Stimulated activated CD8-positive, alpha-beta memory T cell treated with anti-CD3 and anti-CD28 coated beads, Interleukin-15, amount 100 ng/mL, for 48 hours (primary cell): ENCODE results near the gene PUM2.
"Not testable (repeated sequence)": the region's sequence is repeated elsewhere in the genome, so short reads cannot be mapped to it uniquely, and the experiment has no call there.

ENCODE experiments used
- DNase-seq, 2 donors: peaks; one replicate each; pipeline ENCODE4 v3.0.0-alpha.2; 2020; ENCODE audit warnings: low read depth in 2 of 2

Gene PUM2

DNA sequence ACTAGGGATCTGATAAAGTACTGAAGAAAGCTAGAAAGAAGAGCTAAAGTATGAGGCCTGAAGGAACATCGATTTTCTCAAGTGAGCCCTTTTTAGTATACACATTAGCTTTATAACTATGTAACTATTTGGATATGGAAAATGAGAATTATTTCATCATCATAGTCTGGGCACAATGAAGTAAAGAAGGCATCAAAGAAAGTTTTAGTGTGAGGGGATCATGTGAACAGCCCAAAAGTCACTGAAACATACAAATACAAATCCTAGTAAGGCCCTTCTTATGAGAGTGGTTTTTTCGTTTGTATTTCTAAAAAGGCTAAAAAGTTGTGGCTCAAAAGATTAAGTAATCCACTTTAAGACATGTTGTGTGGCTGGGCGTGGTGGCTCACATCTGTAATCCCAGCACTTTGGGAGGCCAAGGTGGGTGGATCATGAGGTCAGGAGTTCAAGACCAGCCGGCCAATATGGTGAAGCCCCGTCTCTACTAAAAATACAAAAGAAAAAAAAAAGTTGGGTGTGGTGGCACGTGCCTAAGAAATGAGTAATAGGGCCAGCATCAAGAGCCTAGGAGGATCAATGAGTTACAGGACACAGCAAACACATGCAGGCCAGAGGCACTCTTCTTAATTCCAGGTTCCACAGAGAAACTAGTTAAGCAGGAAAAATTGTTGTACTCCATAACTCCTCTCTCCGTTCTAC is 61.9 kb downstream of the PUM2 start:
- DNase-seq: no peak

DNA sequence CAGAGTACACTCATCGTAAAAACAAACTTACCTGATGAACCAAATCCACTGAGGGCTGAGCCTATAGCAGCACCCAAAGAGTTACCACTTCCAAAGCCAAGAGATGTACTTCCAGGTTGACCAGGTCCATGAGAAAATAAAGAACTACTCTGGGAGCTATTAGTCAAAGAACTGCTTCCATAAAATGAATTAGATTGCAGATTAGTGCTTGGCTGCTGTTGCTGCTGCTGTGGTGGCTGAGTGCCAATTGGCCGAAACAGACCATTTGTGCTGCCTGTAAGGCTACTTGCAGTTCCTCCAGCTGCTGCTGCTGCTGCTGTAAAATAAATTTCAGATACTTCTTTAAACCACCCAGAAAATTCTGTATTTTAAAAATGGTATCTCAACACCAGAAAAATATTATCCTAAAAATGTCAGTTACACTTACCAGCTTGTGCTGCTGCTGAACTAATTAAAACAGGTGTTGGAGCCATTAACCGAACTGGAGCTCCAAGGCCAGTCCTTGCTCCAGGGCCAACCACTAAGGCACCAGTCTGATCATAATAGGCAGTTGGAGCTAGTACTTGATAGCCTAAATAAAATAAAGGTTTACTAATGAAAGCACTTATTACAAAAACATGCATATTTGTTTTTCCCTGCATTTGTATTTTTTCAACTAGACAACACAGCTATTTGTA is 67.6 kb downstream of the PUM2 start:
- DNase-seq: no peak

DNA sequence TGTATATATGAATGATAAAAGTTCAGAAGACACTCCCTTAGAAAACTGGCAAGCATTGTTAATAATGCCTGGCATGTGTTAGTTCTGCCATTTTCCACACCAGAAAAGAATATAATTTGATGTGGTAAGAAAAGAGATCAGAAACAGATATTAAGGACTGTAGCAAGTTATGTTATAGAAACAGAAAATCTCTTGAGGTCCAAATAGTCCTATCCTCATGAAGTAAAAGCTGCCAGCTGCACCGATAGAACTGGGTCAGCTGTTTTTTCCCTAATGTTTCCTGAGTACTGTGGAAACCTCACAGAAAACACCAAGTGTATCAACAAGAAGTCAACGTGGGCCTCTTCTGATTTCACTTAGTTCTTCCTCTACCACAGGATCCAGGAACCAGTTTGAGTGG is 68.8 kb downstream of the PUM2 start:
- DNase-seq: no peak

DNA sequence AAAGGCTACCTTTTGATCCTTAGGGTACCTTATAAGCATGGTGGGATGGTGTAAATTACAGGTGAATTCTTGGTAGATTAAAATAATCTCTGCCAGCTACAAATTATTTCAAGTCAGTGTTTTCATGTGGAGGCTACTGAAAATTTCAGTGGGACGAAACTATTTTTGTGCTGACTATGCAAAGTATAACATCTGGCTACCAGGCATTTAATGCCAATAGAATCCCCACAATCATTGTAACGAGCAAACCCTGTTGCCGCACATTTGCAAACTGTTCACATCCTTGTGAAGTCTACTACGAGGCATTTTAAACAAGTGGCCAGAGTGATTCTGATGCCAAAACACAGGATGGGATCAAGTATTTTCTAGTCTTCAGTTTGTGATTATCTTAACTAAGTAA is 77.6 kb downstream of the PUM2 start:
- no peak for DNase-seq

DNA sequence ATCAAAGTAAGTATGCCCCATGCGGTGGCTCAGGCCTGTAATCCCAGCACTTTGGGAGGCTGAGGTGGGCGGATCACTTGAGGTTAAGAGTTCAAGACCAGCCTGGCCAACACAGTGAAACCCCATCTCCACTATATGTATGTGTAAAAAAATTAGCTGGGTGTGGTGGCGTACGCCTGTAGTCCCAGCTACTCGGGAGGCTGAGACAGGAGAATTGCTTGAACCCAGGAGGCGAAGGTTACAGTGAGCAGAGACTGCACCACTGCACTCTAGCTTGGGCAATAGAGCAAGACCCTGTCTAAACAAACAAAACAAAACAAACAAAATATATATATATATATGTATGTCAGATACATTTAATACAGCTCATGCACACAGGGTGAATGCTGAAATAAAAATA is 82.3 kb downstream of the PUM2 start:
- DNase-seq: not testable (repeated sequence)

DNA sequence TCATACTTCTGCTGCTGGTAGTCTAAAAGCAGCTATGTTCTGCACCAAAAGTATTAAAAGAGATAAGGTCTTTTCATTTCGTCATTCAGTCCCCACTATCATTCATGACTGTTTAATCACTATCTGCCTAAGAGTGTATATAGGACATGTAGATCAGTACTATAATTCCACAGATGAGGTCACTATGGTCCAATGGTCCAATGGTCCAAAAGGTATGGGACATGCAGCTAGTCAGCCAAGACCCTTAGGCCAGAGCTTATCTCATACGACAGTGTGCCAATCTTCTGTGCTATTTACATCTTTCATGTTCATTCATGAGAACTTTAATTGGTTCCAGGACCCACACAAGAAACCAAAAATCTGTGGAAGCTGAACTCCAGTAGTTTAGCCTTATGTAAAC is 83.1 kb downstream of the PUM2 start:
- no peak for DNase-seq

DNA sequence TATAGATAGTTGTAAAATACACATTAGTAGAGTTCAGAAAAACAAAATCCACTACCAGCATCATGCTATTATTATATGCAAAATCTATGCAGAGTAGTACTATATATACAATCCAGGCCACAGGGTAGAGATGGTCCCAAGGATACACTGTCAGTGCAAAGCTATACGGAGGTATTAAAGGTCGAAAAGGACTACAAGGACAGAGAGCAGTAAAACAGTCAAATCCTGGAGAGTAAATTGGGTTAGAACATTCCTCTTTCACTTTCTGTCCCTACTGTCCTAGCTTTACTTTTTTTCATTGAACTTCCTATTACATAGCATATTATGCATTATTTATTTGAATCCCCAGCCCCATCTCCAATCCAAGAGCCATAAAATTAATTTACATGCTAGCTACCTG is 86.0 kb downstream of the PUM2 start:
- DNase-seq: no peak

DNA sequence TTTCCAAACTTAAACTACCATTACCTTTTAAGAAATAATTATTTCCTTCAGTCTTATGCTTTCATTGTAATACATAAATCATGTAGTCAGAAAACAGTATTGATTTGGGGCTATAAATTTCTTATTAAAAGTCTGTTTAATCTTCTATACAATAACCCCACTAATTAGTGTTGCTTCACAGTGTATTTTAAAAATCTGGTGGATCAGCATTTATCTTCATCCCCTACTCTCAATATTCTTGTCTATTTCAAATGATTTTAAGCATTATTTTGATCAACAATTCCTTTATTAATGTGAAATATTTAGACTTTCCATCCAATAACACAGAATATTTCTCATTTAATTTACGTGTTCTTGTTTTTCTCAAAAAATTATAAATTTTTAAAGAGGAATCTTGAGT is 93.2 kb downstream of the PUM2 start:
- DNase-seq: no peak

DNA sequence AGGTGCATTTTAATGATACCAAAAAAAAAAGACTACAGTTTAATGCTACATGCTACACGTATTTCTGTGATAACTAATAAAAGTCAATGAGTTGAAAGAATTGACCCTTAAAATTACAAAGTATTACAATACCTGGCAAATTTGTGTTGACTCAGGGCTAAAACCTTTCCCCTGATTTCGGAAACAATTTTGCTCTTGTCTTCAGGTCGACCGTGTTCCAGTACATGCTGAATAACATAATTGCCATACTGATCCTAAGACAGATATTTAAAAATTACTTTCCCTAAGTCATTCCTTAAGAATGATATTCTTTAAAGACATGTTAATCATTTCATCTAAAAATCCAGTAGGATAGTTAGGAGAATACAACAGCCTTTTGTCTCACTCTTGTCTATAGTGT is 95.9 kb downstream of the PUM2 start:
- no peak for DNase-seq

DNA sequence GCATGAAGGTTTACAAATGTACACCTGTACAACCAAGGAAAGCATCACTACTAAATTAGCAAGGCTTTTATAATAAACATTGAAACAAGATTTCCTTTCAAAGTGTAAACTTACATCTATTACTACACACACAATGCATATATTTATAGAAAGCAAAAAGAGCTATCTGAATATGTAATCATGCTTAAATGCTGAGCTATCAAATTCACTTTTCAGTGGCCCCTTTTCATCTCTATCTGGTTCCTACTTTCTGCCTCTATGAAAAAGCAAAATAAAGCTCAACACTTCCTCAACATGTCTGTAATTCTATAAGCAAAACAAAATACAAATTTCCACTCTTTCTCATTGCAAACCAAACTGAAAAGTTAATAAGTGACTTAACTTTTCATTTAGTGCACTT is 100.2 kb downstream of the PUM2 start:
- DNase-seq: no peak

DNA sequence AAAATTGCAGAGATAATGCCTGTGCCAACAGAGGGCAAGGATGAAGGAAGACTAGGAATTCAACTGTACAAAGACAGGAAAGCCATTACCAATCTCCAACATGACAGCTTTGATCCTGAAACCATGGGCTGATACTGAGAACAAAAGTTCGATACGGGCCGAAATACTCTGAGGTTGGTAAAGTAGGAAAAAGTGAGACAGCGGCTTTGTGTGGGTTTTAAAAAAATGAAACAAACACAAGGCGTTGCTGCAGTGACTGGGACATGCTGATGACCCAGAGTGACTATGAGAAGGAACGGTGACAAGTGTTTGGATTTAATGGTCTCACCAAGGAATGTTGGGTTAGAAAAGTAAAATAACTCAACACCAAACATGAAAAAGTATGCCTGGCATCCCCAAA is 101.5 kb downstream of the PUM2 start:
- DNase-seq: no peak

DNA sequence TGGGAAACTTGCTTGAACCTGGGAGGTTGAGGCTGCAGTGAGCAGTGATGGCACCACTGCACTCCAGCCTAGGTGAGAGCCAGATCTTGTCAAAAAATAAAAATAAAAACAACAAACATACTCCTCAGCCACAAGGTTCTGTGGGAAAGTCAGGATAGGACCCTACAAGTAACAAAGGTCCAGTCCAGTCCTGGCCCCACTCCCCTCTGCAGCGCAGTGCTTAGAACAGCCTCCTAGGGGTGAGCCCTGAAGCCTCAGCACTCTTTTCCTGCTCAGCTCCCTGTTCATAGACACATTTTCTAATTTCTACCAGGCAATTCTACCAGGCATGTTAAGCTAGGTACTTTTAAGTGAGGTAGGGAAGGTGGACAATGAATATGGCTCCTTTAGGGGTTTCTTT is 103.6 kb downstream of the PUM2 start:
- DNase-seq: no peak

DNA sequence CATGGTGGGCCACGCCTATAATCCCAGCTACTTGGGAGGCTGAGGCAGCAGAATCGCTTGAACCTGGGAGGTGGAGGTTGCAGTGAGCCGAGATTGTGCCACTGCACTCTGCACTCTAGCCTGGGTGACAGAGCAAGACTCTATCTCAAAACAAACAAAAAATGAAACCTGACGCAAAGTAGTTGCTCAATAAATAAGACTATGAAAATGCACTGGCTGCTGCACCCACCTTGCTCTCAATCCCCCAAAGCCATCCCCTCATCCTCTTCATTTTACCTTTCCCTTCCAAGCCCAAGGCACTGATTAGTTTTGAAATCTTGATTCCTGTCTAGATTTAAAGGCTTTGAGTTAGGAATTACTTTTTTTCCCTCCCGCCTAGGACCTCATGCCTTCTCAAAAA is 107.0 kb downstream of the PUM2 start:
- not testable (repeated sequence) for DNase-seq

DNA sequence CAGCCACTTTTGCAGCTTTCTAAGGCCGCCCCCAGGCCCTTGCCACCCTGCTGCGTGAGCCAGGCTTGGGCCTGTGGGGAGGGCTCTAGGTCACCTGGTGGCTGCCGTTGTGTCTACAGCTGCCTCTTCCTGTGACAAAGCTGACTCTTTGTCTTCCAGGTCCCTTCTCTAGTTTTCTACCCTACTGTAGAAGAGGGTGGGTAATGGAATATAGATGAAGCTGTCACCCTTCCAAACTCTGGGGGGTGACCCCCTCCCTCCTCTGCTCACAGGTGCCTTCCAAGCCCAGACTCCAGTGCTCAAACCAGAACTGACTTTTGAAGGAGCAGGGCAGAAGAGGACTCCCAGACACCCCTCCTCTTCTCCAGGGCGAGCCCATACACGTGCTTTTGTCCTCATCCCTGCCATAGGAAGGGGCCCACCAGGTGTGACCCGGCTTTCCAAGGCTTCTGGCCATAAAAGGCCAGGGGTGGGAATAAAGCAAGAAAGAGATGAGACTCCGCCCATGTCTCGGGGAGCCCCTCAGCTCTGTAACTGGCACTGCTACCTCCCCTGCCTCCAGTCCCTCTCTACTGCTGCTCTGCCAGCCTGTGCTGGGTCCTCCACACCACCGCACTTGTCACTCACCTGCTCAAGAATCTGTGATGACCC is 107.8 kb downstream of the PUM2 start:
- DNase-seq: no peak

DNA sequence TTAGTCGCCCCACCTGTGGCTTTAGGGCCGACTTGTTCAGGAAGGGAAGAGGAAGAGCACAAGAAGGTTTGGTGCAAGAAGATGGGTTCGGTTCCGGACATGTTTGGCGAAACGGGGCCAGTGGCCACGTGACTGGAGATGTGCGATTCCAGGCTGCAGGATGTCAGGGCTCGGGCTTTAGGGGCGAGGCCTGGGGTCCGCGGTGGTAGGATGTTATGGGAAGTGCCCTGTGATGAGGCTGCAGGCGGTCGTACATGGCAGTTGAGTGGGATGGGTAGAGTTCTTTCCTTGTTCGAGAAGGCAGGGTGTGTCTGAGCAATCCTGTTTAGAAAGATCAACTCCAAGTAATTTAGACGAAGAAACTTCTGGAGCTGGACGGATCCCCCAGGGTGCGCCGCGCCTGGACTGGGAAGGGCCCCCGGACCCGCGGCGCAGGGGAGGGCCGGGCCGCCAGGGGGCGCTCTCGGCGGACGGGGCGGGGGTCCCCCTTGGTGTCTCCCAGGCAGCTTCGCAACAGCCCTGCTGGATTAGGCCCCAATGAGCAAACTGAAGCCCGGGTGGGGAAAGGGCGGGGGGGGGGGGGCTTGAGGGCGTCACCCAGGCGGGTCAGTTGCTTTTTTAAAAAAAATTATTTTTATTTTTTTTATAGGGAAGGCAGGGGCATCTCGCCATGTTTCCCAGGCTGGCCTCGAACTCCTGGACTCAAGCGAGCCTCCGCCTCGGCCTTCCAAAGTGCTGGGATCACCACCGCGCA is 108.5 kb downstream of the PUM2 start:
- peak in 1 of 2 donors; percentile 23 for DNase-seq

DNA sequence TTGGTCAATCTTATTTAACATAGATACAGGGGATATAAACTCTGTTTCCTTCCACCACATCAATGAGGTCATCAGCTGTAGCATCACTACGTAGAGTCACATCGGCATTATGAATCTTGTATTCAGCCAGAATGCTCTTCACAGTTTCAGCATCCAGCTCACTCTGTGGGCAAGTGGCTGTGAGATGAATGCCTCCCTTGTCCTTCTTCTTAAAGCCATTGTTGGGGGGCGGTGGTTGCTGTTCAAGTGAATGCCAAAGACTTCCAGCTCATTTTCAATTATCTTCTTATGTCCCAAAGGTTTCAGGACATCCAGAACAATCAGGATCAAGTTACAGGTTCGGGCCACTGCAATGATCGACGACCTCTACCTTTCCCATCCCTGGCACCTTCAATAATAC is 110.4 kb downstream of the PUM2 start:
- not testable (repeated sequence) for DNase-seq

DNA sequence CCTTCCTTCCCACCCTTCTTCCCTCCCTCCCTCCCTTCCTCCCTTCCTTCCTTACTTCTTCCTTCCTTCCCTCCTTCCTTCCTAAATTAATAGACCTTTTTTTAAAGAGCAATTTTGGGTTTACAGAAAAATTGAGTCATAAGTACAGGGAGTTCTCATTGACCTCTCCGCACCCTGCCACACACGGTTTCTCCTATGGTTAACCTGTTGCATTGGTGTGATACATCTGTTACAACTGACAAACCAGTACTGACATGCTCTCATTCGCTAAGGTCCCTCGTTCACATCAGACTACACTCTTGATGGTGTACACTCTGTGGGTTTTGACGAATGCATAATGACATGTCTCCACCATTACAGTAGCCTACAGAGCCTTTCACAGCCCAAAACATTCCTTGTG is 114.1 kb downstream of the PUM2 start:
- no peak for DNase-seq

DNA sequence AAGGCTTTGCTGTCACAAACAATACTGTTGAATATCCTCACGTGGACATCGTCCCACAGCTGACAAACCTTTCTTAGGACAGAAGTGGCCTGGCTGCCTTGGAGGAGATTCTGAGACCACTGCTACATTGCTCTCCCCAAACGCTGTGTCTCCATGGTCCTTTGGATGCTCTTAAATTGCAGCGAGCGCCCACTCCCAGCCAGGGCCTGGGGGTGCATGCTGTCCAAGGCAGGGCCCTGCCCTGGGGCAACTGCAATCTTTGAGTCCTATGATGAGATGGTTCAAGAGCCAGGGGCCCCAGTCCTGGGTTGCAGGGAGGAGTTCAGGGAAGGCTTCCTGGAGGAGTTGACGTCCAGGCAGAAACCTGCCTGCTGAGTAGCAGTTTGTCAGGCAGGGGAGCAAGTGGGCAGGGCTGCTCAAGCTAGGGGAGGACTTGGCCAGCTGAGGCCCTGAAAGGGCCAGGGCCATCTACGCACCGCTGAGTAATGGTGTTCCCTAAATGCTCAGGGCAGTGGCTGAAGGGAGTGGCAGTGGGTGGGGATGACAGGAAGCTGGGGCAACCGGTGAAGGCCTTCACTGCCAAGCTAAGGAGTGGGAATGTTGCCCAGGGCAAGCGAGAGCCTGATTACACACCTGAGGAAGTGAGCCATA is 114.9 kb downstream of the PUM2 start:
- DNase-seq: no peak

DNA sequence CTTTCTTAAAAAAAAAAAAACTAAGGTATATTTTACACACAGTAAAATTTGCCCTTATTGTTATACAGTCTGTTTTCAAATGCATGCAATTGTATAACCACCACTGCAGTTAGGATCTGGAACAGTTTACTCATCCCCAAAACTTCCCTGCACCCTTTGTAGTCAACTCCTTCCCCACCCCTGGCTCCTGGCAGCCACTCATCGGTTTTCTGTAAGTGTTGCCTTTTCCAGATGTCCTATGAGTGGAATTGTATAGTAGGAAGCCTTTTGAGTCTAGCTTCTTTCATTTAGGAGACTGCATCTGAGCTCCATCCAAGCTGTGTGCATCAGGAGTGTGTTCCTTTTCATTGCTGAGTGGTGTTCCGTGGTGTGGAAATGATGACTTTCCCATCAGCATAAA is 116.0 kb downstream of the PUM2 start:
- DNase-seq: not testable (repeated sequence)

DNA sequence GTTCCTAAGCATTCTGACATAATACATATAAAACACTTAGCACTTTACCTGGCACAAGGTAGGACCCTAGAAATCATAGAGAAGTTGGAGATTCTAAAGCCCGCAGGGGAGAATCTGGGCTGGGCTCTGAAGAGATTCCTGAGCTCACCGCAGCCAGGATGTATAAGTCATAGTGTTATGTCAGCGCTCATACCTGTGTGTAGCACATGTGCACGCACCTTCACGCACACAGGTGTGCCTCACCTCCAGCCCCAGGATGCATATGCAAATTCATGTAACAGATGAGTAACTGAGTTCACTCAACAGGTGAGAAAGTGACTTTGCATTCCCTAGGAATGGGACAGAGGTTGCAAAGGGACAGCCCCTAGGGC is 117.8 kb downstream of the PUM2 start:
- DNase-seq: no peak

DNA sequence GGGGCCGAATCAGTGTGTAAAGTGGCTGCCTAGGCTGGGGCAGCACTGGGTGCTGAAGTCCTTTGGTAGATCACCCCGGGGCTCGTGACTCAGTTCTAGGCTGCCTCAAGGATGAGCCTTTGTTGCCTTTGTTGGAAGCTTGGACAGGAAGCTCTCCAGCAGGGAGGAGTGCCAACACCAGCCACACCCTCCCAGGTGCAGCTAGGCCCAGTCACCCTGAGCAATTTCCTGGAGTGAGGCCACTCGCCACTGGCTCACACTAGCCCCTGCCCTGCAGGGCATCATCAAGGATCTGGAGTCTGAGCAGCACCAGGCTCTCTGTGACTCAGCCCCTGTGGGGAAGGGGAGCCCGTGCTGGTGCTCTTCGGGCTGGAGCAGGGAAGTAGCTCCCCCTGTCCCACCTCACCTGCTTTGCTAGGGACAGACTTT is 119.0 kb downstream of the PUM2 start:
- no peak for DNase-seq

DNA sequence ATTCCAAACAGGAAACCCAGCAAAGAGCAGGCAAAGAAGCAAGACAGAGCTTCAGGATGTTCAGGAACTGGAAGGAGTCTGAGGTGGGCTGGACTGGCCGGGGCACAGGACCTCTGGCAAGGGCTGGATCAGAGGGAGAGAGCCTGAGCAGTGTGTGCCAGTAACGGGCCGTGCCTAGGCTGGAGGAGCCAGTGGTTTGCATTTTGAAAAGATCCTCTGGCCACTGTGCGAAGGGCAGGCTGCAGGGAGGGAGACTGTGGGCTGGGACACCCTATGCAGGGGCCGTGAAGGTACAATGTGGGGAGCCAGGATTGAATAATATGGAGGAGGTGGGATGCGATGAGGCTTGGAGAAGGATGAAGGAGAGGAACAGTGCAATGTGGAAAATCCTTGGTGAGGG is 119.5 kb downstream of the PUM2 start:
- DNase-seq: no peak
